Measurements from ENCODE around the gene SGCD. TPM values are rescaled to one million over a fixed set of nuclear protein-coding genes. Genes with fewer than 3 reads are reported as not detected.

SGCD gene
- polyA plus RNA-seq, 1 donor (not counting 4 experiments of a cell fraction or from before 2014, with no cell fraction given) = not detected

GRCh38 chr5:156556666-156557406 lies 229.9 kb downstream of the SGCD start:
- no peak overlapping the region for H3K4me3 ChIP-seq (ENCODE audit: control insufficient read depth in 2 of 3, extremely low read depth in 1 of 3, insufficient read depth in 2 of 3, low read depth in 1 of 3, low read length in 3 of 3)
- no peak for TF ChIP-seq EZH2 (IDR thresholded peaks at IDR 0.05; ENCODE audit: low read length)
- TF ChIP-seq CTCF (optimal IDR thresholded peaks at IDR 0.05 in 1 of 3, IDR thresholded peaks at IDR 0.05 in 1 of 3, conservative IDR thresholded peaks at IDR 0.05 in 1 of 3; ENCODE audit: extremely low read depth in 1 of 3, insufficient read depth in 2 of 3, low read length in 3 of 3) = no peak
- DNase-seq (ENCODE audit: low read depth, low spot score) = no peak
- H3K4me2 ChIP-seq (ENCODE audit: control insufficient read depth, extremely low read depth, insufficient read depth, low read depth, low read length) = no peak overlapping the region
- no peaks in the 10 kb centered on the region for H3K4me1 ChIP-seq (ENCODE audit: control insufficient read depth, extremely low read depth, insufficient read depth, low read length)
- no peak for FAIRE-seq
- H3K36me3 ChIP-seq (ENCODE audit: control insufficient read depth in 2 of 2, extremely low read depth in 1 of 2, insufficient read depth in 2 of 2, low read length in 2 of 2) = no peaks in the 10 kb centered on the region
- dilution Hi-C loops (cut with MboI; ENCODE audit: extremely low pct_ligation_motif_present, low sequenced_read_pairs) = no loop called here
- H3K9me3 ChIP-seq (ENCODE audit: control insufficient read depth, low read depth, low read length) = peaks cover 2% of the 10 kb centered on the region
- H3K79me2 ChIP-seq (ENCODE audit: control insufficient read depth, insufficient read depth, low read length) = no peaks in the 10 kb centered on the region
- H3K9me1 ChIP-seq (ENCODE audit: control insufficient read depth, extremely low read depth, insufficient read depth, low read length) = no peaks in the 10 kb centered on the region
- H4K20me1 ChIP-seq (ENCODE audit: control insufficient read depth, extremely low read depth, insufficient read depth, low read length) = no peaks in the 10 kb centered on the region
- no peaks in the 10 kb centered on the region for H3K27me3 ChIP-seq (ENCODE audit: control insufficient read depth, extremely low read depth, insufficient read depth, low read length)
- no peak overlapping the region for H3K9ac ChIP-seq (ENCODE audit: control insufficient read depth, extremely low read depth, insufficient read depth, low read length)
- no peak overlapping the region for H2AFZ ChIP-seq (ENCODE audit: control insufficient read depth, low read length)
- no peak overlapping the region for H3K27ac ChIP-seq (ENCODE audit: control insufficient read depth, insufficient read depth, low read length)

- Histone ChIP-seq H3K4me3 (ENCODE audit: control insufficient read depth in 2 of 3, extremely low read depth in 1 of 3, insufficient read depth in 2 of 3, low read depth in 1 of 3, low read length in 3 of 3) (no peak overlapping the region), H3K79me2 (ENCODE audit: control insufficient read depth, insufficient read depth, low read length) (no peaks in the 10 kb centered on the region), H3K27me3 (ENCODE audit: control insufficient read depth, extremely low read depth, insufficient read depth, low read length) (no peaks in the 10 kb centered on the region), H3K9ac (ENCODE audit: control insufficient read depth, extremely low read depth, insufficient read depth, low read length) (no peak overlapping the region), H3K4me1 (ENCODE audit: control insufficient read depth, extremely low read depth, insufficient read depth, low read length) (no peaks in the 10 kb centered on the region), H3K9me1 (ENCODE audit: control insufficient read depth, extremely low read depth, insufficient read depth, low read length) (no peaks in the 10 kb centered on the region), H3K9me3 (ENCODE audit: control insufficient read depth, low read depth, low read length) (no peaks in the 10 kb centered on the region), H3K36me3 (ENCODE audit: control insufficient read depth in 2 of 2, extremely low read depth in 1 of 2, insufficient read depth in 2 of 2, low read length in 2 of 2) (no peaks in the 10 kb centered on the region), H2AFZ (ENCODE audit: control insufficient read depth, low read length) (no peak overlapping the region), H3K4me2 (ENCODE audit: control insufficient read depth, extremely low read depth, insufficient read depth, low read depth, low read length) (no peak overlapping the region), H4K20me1 (ENCODE audit: control insufficient read depth, extremely low read depth, insufficient read depth, low read length) (no peaks in the 10 kb centered on the region), H3K27ac (ENCODE audit: control insufficient read depth, insufficient read depth, low read length) (no peak overlapping the region)
- TF ChIP-seq EZH2 (IDR thresholded peaks at IDR 0.05; ENCODE audit: low read length) (no peak), CTCF (optimal IDR thresholded peaks at IDR 0.05 in 1 of 3, IDR thresholded peaks at IDR 0.05 in 1 of 3, conservative IDR thresholded peaks at IDR 0.05 in 1 of 3; ENCODE audit: extremely low read depth in 1 of 3, insufficient read depth in 2 of 3, low read length in 3 of 3) (no peak)
- dilution Hi-C loops (cut with MboI; ENCODE audit: extremely low pct_ligation_motif_present, low sequenced_read_pairs) = no loop called here
- FAIRE-seq (no peak), DNase-seq (ENCODE audit: low read depth, low spot score) (no peak)
Measured at GRCh38 chr5:156560002-156560401, 233.0 kb downstream of the SGCD start.
